ENCODE data around the gene KRT83.

- TF ChIP-seq POLR2A (IDR thresholded peaks at IDR 0.05) (no peak), POLR2AphosphoS5 (IDR thresholded peaks at IDR 0.05; ENCODE audit: insufficient read depth in 1 of 2, low read depth in 1 of 2) (no peak)
- TF ChIP-seq, protein P1, sequence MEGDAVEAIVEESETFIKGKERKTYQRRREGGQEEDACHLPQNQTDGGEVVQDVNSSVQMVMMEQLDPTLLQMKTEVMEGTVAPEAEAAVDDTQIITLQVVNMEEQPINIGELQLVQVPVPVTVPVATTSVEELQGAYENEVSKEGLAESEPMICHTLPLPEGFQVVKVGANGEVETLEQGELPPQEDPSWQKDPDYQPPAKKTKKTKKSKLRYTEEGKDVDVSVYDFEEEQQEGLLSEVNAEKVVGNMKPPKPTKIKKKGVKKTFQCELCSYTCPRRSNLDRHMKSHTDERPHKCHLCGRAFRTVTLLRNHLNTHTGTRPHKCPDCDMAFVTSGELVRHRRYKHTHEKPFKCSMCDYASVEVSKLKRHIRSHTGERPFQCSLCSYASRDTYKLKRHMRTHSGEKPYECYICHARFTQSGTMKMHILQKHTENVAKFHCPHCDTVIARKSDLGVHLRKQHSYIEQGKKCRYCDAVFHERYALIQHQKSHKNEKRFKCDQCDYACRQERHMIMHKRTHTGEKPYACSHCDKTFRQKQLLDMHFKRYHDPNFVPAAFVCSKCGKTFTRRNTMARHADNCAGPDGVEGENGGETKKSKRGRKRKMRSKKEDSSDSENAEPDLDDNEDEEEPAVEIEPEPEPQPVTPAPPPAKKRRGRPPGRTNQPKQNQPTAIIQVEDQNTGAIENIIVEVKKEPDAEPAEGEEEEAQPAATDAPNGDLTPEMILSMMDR (IDR thresholded peaks at IDR 0.05), result no peak
These were observed 3.6 kb downstream of the KRT83 start for GRCh38 chr12:52317468-52318052.
